HG02798 (cell line): Measurements from ENCODE around the gene MAP2K5.

Experiments used
- ATAC-seq: cut with Tn5 transposase; IDR thresholded peaks from one replicate; pipeline ENCODE4 v1.9.1; 2021; ENCODE audit warnings: mild to moderate bottlenecking; ENCODE audit not compliant: unreplicated experiment, poor library complexity

Gene MAP2K5

DNA sequence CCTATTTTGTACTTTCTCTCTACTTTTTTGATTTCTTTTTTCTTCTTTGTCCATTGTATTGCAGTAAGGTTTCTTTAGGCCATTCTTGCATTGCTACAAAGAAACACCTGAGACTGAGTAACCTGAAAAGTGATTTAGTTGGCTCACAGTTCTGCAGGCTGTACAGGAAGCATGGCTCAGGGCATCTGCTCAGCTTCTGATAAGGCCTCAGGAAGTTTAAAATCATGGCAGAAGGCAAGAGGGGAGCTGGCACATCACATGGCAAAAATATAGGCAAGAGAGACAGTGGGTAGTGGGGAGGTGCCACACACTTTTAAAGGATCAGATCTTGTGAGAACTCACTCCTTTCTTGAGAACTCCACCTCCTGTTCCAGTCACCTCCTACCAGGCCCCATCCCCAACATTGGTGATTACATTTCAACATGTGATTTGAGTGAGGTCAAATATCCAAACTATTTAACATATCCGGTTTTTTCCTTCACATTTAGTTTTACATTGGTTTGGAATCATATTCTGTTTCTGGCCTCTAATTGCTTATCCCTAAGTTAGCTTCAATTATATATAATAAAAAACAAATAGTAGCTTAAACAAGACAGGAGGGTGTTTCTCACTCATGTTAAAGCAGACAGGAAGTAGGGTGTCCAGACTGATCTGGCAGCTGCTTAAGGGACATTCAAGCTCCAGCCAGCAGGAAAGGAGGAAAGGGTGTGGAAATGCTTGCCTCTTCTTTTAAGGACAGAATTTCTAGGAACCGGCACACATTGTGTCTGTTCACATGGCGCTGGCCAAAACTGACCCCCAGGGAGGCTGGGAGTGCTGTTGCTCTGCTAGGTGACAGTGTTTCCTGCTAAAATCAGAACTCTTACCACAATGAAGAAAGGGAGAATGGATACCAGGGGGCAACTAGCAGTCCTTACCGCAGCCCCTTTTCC lies 254.0 kb downstream of the MAP2K5 start:
- ATAC-seq = no peak

GRCh38 chr15:67799801-67800205 lies 257.3 kb downstream of the MAP2K5 start:
- ATAC-seq = no peak

DNA sequence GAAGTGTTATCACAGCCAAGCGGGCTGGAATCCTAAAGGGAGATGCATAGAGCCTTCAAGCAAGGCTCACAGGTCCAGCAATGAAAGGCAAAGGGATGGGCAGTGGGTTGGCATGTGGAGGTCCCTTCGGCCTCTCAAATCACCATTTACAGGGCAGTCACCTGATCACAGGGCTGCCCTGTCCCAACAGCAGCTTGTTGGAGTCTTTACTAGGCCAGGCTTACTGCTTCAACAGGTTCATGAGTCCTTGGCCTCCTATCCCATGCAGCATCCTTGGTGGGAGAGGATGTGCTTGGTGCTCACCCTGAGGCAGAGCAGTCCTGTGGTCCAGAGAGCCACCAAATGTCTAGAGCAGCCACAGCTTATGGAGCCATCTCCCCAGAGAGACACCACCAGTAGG lies 258.6 kb downstream of the MAP2K5 start:
- no peak for ATAC-seq

DNA sequence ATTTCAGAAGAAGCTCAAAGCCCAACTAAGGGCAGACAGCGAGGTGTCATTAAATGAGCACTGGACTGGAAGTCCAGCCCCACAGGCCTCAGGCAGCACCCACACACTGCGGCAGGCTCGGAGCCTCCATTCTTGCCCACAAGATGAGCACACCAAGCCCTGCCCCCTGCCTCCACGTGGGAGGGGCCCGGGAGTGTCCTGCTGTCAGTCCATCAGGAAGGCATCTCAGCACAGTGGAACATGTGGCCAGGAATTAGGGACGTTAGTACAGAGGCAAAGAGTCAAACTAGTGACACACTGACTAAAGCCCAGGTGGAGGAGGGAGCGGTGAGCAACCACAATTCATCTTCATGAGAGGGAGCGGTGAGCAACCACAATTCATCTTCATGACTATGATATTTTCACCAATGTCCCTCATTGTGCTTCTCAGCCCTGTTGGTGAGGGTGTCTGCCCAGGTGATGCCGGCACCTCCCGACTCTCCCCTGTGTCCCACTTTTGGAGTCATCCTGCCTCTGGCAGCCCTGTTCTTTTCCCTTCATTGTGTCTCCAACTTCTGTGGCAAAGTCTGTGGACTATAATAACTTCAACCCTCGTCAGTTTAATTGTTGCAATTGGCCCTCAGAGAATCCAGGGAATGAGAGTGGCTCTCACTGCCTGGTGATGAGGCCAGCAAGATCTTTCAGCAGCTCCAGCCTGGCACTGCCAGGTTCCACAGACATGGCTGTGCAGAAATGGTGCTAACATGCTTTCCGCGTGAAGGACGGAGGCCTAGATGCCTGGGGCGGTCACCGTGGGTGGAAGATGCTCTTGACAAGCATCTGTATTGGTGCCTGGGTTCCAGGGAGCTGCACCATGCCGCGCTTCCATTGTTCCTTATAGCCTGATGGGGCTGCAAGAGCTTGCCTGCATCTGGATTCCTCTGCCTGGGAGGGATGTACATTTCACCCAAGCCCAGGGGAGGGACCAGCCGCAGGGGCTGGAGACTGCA lies 259.7 kb downstream of the MAP2K5 start:
- ATAC-seq = no peak

- no peak for ATAC-seq
These were observed 260.8 kb downstream of the MAP2K5 start for GRCh38 chr15:67803299-67803698.

DNA sequence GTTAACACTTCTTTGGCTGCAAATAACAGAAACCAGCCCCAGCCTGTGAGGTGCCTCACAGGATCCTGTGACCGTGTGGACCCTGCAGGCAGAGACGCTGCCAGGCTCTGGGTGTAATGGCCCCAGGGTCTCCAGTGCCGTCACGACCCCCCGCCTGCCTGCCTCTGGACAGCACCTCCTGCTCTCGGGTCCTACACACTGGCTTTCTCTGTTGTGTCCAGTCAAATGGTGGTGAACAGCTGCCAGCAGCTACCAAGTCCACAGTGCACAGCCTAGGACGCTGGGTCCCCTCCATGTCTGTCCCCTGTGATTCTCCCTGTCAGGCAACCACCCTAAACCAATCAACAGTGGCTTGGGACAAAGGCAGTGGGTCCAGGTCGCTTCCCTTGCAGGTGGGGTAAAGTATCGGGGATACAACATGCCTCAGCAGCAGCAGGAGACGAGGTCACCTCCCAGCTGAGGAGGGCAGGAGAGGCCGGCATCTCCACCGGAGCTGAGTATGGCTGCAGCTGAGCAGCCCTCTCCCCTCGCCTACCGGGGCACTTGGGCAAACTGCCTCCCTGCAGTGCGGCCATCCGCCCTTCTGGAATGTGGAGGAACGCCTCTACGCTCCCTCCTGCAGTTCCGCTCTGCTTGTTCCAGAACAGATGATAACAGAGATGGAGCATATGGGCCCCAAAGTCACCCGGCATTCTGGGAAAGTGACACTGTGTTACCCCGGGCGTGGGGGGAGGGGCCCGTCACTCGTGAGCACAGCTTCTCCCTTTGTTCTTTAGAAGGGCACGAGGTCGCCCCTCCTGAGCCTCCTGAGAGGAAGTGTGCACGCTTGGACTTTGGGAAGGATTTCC lies 261.7 kb downstream of the MAP2K5 start:
- no peak for ATAC-seq

GRCh38 chr15:67805008-67805665 lies 262.6 kb downstream of the MAP2K5 start:
- no peak for ATAC-seq

DNA sequence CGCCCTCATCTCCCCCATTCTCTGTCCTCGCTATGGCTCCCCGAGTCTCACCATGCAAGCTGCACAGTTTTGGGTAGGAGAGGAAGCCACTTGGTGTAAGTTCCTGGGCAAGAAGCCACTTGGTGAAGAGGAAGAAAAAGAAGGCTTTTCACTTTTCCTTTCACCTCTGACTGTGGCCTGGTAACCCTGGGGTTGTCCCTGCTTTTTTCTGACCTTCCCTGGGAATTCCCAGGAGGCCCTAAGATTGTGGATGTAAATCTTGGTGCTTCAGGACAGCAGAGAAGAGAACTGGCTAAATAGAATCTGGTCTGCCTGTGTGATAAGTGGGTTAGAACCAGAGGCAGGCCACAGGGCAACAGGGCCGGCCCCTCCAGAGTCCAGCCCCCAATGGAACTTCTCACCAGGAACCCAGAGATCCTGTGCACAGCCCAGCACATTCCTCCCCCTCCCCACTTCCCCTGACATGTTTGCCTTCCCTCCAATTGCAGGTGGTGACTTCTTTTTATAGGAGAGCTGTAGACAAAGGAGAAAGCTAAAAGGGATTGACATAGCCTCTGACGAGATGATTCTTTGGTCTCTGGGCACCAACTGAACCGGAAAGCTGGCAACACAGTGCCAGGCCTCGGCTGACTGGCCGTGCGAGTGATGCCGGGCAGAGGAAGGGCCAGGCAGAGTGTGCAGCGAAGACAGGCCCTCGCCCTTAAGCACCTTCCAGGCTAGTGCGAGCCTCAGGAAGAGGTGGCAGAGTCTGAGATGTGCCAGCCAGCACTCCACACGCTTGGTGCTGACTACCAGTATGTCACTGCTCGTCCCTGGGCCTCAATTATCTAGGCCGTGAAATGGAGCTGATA lies 263.4 kb downstream of the MAP2K5 start:
- no peak for ATAC-seq

DNA sequence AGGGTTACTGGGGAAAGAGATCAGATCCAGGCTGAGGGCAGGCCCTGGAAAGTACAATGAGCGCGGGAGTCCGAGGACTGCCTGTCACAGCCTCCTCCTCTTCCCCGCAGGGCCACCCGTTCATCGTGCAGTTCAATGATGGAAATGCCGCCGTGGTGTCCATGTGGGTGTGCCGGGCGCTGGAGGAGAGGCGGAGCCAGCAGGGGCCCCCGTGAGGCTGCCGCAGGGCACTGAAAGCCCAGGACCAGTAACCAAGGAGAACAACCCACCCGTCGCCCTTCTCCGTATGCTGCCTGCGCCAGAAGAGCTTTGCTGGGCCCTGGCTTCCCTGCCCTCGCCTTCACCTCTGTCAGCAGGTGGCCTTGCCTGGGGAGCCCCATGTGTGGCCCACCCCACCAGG lies 264.0 kb downstream of the MAP2K5 start:
- ATAC-seq = no peak

DNA sequence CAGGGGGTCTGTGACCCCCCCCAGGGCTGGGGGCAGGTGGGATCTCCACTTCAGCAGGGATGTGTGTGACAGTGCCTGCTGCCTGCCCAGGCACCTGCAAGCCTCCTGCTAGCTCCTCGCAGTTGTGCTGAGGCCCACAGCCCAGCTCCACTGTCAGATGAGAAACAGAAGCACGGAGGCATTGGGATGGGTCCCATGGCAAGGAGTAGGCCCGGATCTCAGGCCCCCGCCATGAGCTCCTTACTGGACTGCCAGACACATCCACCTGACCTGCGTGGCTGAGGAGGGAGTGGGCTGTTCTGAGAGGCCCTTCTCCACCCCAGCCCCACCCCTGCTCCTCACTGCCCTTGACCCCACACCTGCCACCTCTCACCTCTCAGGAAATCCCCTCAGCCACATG lies 264.6 kb downstream of the MAP2K5 start:
- ATAC-seq = no peak

DNA sequence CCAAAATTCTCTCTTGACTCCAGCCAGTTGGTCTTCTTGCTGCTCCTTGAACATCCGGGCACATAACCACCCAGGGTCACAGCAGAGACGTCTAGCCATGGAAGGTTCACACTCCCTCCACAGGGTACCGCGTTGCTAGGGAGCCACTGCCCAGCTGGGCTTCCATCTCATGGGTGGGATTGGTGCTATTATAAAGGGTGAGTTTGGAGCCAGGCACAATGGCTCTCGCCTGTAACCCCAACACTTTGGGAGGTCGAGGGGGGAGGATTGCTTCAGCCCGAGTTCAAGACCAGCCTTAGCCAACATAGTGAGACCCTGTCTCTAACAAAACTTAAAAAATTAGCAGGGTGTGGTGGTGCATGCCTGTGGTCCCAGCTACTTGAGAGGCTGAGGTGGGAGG lies 265.3 kb downstream of the MAP2K5 start:
- ATAC-seq = no peak

DNA sequence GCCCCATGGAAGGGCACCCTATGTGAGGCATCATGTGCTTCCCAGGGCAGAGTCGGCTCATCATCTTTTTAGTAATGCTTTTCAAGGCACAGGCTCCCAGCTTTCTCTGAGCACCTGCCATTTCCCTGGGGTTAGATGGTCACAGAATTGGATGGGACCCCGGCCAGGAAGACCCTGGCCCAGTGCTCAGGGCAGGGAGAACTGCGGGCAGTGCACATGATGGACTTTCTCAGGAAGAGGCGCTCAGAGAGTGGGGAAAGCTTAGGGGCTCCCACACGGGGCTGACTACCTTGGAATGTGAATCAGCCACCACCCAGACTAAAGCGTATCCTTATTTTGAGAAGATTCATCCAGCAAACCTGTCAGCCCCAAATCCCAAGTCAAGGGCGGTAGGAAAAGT lies 266.3 kb downstream of the MAP2K5 start:
- ATAC-seq = no peak

- no peak for ATAC-seq
These were observed 266.9 kb downstream of the MAP2K5 start for GRCh38 chr15:67809441-67809840.

DNA sequence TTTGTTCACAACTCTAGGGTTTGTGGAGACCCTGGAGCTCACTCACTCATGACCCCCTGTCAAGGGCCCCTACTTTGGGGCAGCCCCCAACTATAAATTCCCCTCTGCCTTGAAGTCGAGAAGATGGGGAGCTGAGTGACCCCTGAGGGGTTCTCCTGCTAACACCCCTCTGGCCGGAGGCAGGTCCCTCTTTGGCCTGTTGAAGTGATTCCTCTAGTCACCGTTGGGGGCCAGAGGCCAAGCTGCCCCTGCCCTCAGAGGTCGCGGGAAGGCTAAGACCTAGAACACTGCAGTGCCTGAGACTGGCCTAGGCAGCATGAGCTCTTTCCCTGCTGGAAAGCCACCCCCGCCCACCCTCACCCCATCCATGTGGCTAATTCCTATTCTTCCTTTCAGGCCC lies 267.4 kb downstream of the MAP2K5 start:
- no peak for ATAC-seq

GRCh38 chr15:67812241-67812644 lies 269.7 kb downstream of the MAP2K5 start:
- ATAC-seq = no peak

DNA sequence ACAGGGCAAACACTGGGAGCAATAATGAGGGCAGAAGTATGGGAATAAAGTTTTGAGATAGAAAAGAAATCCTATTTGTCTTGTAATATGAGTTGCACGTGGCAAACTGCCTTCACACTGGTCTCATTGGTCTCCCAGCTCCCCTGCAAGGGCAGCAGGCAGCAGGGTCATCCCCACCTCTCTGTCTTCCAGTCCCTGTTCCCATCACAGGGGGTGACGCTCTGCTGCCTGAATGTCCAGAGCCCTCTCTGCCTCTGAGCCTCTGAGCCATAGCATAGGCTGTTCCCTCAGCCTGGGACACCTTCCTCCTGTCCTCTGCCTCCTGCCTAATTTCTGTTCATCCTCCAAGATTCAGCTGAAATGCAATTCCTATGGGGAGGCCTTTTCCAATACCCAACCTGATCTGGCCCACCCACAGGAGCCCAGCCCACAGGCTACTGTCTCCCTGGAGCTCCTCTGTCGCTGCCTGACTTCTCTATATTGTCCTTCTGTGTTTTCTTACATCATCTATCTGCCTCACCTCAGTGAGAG lies 270.7 kb downstream of the MAP2K5 start:
- no peak for ATAC-seq

DNA sequence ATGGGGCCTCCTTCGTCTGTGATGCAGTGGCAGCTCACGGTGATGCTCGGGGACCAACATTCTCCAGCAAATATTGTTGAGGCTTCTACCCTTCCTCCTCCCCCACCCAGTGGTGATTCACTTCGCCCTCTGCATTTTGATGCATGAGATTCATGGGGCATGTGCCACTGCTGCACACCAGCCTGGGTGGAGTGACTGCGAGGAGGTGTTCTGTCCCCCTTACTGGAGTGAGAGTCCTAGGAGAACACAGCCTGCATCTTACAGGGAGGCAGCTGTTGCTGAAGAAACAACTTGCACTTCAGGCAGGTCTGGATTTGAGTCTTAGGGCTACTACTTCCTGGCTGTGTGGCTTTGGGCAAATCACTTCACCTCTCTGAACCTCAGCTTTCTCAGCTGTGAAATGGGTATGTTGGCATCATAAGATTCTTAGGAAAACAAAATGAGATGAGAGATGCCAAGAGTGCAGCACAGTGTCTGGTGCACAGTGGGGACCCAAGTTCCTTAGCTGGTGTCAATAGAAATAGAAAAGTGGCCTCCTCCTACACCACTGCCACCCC lies 272.6 kb downstream of the MAP2K5 start:
- ATAC-seq = no peak

- ATAC-seq = no peak
These were observed 274.2 kb downstream of the MAP2K5 start for GRCh38 chr15:67816668-67817067.
